ENCODE measurements around the gene GNA12.

Gene GNA12

GRCh38 chr7:2817456-2817855, 26.7 kb downstream of the GNA12 start:
- DNase-seq (ENCODE audit: low spot score), result no peak

GRCh38 chr7:2815875-2816245, 28.2 kb downstream of the GNA12 start:
- no peak for DNase-seq (ENCODE audit: low spot score)

DNA sequence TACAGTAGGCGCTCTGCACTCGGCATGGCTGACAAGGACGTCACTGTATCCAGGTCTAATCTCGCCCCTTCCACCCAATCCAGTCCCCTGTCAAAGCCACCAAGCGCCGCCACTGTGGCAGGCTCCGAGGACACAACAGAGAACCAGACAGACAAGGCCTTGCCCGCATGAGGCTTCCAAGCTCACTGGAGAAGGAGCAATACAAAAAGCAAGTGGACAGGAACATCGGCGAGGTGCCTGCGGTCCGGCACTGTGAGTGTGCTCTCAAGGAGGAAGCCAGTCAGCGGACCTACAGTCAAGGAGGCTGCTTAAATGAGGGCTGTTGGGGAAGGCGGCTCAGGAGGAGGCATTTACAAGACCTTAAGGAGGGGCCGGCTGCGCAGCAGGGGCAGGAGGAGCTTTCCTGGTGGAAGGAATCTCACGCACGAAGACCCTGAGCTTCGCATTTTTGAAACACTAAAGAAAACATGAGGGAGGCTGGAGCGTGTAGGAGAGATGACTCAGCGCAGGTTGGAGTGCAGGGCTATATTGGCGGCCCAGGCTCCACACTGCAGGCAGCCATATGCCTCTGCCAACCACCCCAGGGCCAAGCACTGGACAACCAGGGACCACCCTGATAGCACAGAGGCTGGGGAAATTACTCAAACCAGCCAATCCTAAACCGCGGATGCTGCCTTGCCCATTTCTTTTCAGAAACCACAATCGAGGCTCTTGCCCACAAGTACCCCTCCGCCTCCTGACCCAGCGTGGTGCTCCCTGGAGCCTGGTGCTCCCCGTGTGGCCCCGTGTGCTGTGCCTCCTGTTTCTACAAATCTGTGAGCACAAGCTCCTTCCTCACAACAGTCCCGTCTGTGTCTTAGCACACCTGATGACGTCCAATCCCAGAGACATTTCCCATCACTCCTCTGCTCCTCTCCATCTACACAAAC, 28.9 kb downstream of the GNA12 start:
- DNase-seq (ENCODE audit: low spot score), result no peak

DNA sequence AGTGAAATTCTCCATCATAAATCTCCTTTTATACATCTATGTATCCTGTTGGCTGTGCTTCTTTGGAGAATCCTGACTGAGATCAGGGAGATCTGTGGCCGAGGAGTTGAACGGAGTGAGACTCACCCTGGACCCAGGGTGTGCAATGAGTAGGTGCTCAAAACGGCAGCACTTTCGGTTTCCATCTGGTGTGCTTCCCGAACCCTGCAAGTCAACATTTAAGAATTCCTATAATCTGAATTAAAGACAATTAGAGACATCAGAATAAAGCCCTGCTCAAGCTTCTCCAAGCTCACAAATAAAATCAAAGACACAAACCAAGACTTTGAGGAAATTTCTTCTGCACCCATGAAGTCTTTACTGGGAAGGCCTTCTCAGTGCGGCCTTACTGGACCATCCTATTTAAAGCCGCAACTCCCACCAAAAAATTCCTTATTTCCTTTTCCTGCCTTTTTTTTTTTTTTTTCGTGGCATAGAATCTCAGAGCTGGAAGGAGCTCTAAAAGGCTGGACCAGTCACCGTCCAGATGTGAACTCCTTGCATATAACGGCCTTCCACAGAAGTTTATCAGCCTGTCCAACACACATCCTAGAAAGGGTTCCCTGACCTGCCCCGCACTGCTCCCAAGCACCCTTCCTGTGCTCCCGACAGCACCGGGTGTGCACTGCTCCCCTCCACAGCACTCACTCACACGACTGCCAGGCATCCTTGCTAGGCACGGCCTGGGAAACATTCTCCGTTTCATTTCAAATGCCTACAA, 29.7 kb downstream of the GNA12 start:
- no peak for DNase-seq (ENCODE audit: low spot score)

DNA sequence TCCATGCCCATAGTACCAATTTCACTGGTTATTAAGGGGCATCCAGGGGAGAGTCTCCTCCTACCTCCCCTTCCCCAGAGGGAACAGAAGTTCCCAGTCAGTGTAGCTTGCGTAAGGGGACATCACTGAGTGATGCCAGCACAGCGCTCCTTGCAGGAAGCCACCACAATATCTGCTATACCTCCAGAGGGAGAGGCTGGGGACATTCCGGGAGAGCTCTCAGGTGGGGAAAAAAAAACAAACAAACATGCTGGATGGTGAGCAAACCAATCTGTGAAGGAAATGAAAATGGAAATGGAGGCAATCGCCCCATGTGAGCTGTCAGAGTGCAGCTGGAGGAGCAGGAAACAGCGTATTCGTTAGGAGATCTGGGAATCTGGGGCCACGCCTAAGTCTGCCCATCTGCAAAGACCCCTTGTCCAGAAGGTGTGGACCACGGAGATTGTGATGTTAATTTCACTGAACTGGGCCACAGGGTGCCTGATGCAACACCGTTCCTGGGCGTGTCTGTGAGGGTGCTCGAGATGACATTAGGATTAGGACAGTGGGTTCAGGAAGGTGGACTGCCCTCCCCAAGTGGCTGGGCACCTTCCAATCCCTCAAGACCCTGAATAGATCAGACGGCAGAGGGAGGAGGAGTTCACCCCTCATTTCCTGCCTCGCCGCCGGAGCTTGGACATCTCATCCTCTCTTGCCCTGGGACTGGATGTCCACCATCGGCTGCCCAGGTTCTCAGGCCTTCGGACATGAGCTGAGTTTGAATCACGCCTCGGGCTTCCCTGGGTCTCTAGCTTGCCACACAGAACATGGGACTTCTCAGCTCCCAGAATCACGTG, 30.5 kb downstream of the GNA12 start:
- DNase-seq (ENCODE audit: low spot score), result no peak

DNA sequence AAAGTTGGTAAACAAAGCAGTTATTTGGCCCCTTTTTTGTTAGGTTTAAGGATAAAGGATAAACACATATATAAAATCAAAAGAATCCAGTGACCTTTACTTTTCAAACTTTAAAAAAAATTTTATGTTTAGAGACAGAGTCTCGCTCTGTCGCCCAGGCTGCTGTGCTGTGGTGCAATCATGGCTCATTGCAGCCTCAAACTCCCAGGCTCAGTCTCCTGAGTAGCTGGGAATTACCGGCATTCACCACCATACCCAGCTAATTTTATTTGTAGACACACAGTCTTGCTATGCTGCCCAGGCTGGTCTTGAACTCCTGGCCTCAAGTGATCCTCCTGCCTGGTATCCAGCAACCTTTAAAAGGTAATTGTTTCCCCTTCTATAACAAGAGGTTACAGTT, 31.3 kb downstream of the GNA12 start:
- DNase-seq (ENCODE audit: low spot score), result no peak

DNA sequence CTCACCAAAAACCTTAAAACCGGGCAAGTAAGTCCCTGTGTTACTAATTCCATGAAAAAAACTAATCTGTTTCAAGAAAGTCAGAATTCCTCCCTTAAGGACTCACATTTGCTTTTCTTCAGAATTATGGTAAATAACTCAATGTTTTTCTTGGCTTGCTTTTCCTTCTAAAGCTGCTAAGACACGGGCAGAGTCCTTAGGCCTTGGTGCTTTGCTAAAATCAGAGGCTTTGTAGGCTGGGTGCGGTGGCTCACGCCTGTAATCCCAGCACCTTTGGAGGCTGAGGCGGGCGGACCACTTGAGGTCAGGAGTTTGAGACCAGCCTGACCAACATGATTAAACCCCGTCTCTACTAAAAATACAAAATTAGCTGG, 32.0 kb downstream of the GNA12 start:
- DNase-seq (ENCODE audit: low spot score), result no peak

- no peak for DNase-seq (ENCODE audit: low spot score)
Observed at GRCh38 chr7:2811476-2812113, 32.5 kb downstream of the GNA12 start.

GRCh38 chr7:2810682-2811415, 33.3 kb downstream of the GNA12 start:
- no peak for DNase-seq (ENCODE audit: low spot score)

GRCh38 chr7:2809903-2810625, 34.0 kb downstream of the GNA12 start:
- no peak for DNase-seq (ENCODE audit: low spot score)

DNA sequence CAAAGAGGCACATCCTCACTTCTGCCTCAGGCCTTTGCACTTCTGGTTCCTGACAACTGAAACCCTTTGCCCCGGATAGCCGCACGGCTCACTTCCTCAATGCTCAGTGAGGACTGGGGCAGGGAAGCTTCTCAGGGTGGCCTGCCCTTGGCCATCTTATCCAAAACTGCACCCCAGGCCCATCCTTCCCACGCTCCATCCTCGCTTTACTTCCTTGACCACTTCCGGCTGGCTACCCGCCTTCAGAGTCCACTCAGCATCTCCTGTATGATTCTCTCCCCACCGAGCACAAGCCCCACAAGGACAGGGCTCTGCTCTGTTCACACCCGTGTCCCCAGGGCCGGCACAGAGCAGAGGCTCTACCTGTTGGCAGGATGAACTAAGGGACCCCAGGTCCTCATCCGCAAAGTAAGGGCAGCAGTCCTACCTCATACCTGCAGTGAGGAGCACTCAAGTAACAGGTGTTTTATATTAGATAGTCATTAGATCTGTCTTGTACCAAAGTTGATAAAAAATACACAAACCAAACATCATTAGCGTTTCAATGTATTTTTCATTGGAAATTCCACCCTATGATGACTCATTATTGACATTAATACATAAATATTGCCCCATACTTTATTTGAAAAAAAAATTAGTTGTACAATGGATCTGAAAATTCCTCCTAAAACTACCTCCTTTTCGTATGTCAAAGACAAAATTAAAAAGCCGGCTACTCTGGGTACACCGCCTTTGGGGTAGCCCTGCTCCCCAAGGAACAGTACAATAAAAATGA, 35.0 kb downstream of the GNA12 start:
- DNase-seq (ENCODE audit: low spot score), result no peak

- DNase-seq (ENCODE audit: low spot score), result no peak
Observed at GRCh38 chr7:2807845-2808772, 36.0 kb downstream of the GNA12 start.

- no peak for DNase-seq (ENCODE audit: low spot score)
Observed at GRCh38 chr7:2807460-2807844, 36.7 kb downstream of the GNA12 start.

DNA sequence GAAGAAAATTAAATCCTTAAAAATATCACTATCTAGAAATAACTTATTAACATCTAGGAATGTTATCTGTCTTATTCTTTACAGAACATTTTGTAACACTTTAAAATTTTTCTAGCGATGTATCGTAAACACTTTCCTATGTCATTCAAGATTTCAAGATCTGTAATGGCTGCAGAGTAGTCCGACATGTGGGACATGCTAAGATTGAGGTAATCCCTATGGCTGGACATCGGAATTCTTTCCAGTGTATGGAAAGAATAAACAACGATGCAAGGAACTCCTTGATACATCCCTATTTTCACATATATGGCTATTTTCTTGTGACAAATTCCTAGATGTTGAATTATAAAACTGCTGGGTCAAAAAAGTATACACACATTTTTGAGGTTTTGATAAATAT, 37.5 kb downstream of the GNA12 start:
- no peak for DNase-seq (ENCODE audit: low spot score)

DNA sequence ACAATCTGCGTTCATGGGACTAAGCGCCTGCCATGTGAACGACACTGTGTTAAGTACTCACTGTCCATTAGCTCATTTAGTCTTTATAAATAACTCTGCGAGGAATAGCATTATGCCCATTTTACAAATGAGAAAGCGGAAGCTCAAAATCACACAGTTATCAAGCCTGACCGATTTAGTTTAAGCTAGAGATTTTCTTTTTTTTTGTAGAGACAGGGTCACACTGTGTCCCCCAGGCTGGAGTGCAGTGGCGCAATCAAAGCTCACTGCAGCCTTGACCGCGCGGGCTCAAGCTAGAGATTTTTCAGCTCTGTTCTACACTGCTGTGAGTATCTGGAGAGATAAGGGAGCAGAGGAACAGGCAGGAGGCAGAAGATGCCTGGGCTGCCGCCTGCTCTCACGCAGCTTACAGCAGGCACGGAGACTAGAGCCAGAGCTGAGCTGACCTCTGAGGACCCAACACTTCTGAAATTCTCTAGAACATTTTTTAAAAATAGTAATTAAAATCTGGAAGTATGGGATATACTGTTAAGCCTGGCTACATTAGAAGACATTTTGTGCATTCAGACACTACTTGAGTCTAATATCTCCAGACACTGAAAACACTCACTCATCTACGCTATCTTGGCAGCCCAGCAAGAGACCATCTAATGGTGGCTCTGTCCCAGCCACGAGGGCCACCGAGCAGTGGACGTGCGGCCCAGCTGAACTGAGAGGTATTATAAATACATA, 38.7 kb downstream of the GNA12 start:
- DNase-seq (ENCODE audit: low spot score), result no peak

- no peak for DNase-seq (ENCODE audit: low spot score)
Observed at GRCh38 chr7:2804227-2804763, 39.8 kb downstream of the GNA12 start.

- no peak for DNase-seq (ENCODE audit: low spot score)
Observed at GRCh38 chr7:2803755-2804154, 40.4 kb downstream of the GNA12 start.

GRCh38 chr7:2803342-2803692, 40.8 kb downstream of the GNA12 start:
- no peak for DNase-seq (ENCODE audit: low spot score)
